Activated CD4-positive, alpha-beta memory T cell treated with anti-CD3 and anti-CD28 coated beads for 36 hours (primary cell): ENCODE data around the gene FAM24B. TPM values are rescaled to one million over a fixed set of nuclear protein-coding genes. Genes with fewer than 3 reads are reported as not detected.
"Not testable (repeated sequence)": the region's sequence is repeated elsewhere in the genome, so short reads cannot be mapped to it uniquely, and the experiment has no call there.

Experiments
- CTCF ChIA-PET: fragments of 350-600 bp; sonication (Branson Sonifier 250); formaldehyde crosslinking; loops from one replicate; lab custom pipeline; 2021; ENCODE audit warnings: antibody characterized with exemption, inconsistent platforms; lab: Charles Lee
- POLR2A ChIA-PET: fragments of 350-600 bp; sonication (Branson Sonifier 250); formaldehyde crosslinking; loops from one replicate; lab custom pipeline; 2021; ENCODE audit warnings: antibody characterized with exemption; lab: Charles Lee
- DNase-seq: peaks from one replicate; pipeline ENCODE4 v3.0.0-alpha.2; 2020
- H3K27ac Mint-ChIP-seq: one replicate; pipeline ENCODE4 v1.8.0; 2021; ENCODE audit warnings: mixed read lengths
- H3K27me3 Mint-ChIP-seq: one replicate; pipeline ENCODE4 v1.8.0; 2021; ENCODE audit warnings: mixed read lengths
- H3K36me3 Mint-ChIP-seq: one replicate; pipeline ENCODE4 v1.8.0; 2021; ENCODE audit warnings: mixed read lengths
- H3K4me1 Mint-ChIP-seq: one replicate; pipeline ENCODE4 v1.8.0; 2021; ENCODE audit warnings: low read depth, mixed read lengths
- H3K4me3 Mint-ChIP-seq: one replicate; pipeline ENCODE4 v1.8.0; 2021; ENCODE audit warnings: mild to moderate bottlenecking, mixed read lengths
- H3K9me3 Mint-ChIP-seq: one replicate; pipeline ENCODE4 v1.8.0; 2021; ENCODE audit warnings: mixed read lengths
- intact Hi-C: fragments of 100-400 bp; cut with micrococcal nuclease; formaldehyde crosslinking; loops from one replicate; pipeline ENCODE4 v1.15.1; 2023
- total RNA-seq, 2 experiments: library from RNA; stranded (reverse); gene quantifications; one replicate each; pipeline ENCODE4 v1.2.3, GENCODE V29; 2021

FAM24B gene
- total RNA-seq, 2 experiments from 2014 or later: 7.2 to 8.1 TPM

GRCh38 chr10:122875843-122876466 lies 3.4 kb downstream of the FAM24B start:
- ChIA-PET CTCF (no interaction called here), POLR2A (no interaction called here)
- Mint-ChIP-seq H3K4me3 (no peak overlapping the region), H3K4me1 (peaks cover 48% of the 10 kb centered on the region), H3K9me3 (peaks cover 4% of the 10 kb centered on the region), H3K36me3 (peaks cover 27% of the 10 kb centered on the region), H3K27me3 (no peaks in the 10 kb centered on the region), H3K27ac (no peak overlapping the region)
- intact Hi-C loops: no loop called here
- DNase-seq: no peak

- intact Hi-C loops: not testable (repeated sequence)
- H3K4me1 Mint-ChIP-seq: peaks cover 29% of the 10 kb centered on the region
These were observed 7.4 kb downstream of the FAM24B start for GRCh38 chr10:122871947-122872346.

GRCh38 chr10:122868768-122869167 lies 10.6 kb downstream of the FAM24B start:
- H3K27me3 Mint-ChIP-seq, CTCF ChIA-PET, H3K4me3 Mint-ChIP-seq, H3K27ac Mint-ChIP-seq, POLR2A ChIA-PET, intact Hi-C loops, DNase-seq: not testable (repeated sequence)
- peaks cover 21% of the 10 kb centered on the region for H3K36me3 Mint-ChIP-seq
- H3K9me3 Mint-ChIP-seq: peaks cover 11% of the 10 kb centered on the region
- peaks cover 23% of the 10 kb centered on the region for H3K4me1 Mint-ChIP-seq

More at GRCh38 chr10:122871947-122872346, 7.4 kb downstream of the FAM24B start:
- CTCF ChIA-PET, H3K4me3 Mint-ChIP-seq, DNase-seq, H3K27me3 Mint-ChIP-seq, H3K27ac Mint-ChIP-seq, POLR2A ChIA-PET: not testable (repeated sequence)
- Mint-ChIP-seq H3K36me3 (peaks cover 30% of the 10 kb centered on the region), H3K9me3 (peaks cover 11% of the 10 kb centered on the region)

GRCh38 chr10:122866757-122867482 lies 12.5 kb downstream of the FAM24B start:
- peaks cover 18% of the 10 kb centered on the region for H3K36me3 Mint-ChIP-seq
- POLR2A ChIA-PET, DNase-seq, H3K27me3 Mint-ChIP-seq, H3K4me3 Mint-ChIP-seq, H3K9me3 Mint-ChIP-seq, intact Hi-C loops: not testable (repeated sequence)
- peak overlapping the region; percentile 26 for H3K27ac Mint-ChIP-seq
- CTCF ChIA-PET: interaction anchor here (0.7 kb wide), 1 partner anchor 112 kb away, joined by 3 read pairs; no protein-coding TSS in a partner anchor
- H3K4me1 Mint-ChIP-seq: peaks cover 21% of the 10 kb centered on the region

GRCh38 chr10:122864901-122865300 lies 14.5 kb downstream of the FAM24B start:
- DNase-seq: no peak
- intact Hi-C loops: no loop called here
- ChIA-PET CTCF (no interaction called here), POLR2A (no interaction called here)
- H3K4me1 Mint-ChIP-seq: peaks cover 23% of the 10 kb centered on the region
- H3K27me3 Mint-ChIP-seq: no peaks in the 10 kb centered on the region
- H3K9me3 Mint-ChIP-seq: peaks cover 7% of the 10 kb centered on the region
- no peak overlapping the region for H3K27ac Mint-ChIP-seq
- no peak overlapping the region for H3K4me3 Mint-ChIP-seq
- H3K36me3 Mint-ChIP-seq: peaks cover 13% of the 10 kb centered on the region

GRCh38 chr10:122864194-122864592 lies 15.2 kb downstream of the FAM24B start:
- no peaks in the 10 kb centered on the region for H3K27me3 Mint-ChIP-seq
- H3K27ac Mint-ChIP-seq: no peak overlapping the region
- intact Hi-C loops: no loop called here
- POLR2A ChIA-PET: no interaction called here
- H3K36me3 Mint-ChIP-seq: peaks cover 11% of the 10 kb centered on the region
- CTCF ChIA-PET: no interaction called here
- H3K4me3 Mint-ChIP-seq: no peak overlapping the region
- peaks cover 23% of the 10 kb centered on the region for H3K4me1 Mint-ChIP-seq
- peaks cover 4% of the 10 kb centered on the region for H3K9me3 Mint-ChIP-seq
- no peak for DNase-seq

GRCh38 chr10:122863216-122864193 lies 15.9 kb downstream of the FAM24B start:
- intact Hi-C loops: no loop called here
- no peak for DNase-seq
- no peaks in the 10 kb centered on the region for H3K27me3 Mint-ChIP-seq
- peaks cover 23% of the 10 kb centered on the region for H3K4me1 Mint-ChIP-seq
- CTCF ChIA-PET: interaction anchor here (0.6 kb wide), 1 partner anchor 49 kb away, joined by 3 read pairs; no protein-coding TSS in a partner anchor
- no peak overlapping the region for H3K4me3 Mint-ChIP-seq
- POLR2A ChIA-PET: no interaction called here
- no peak overlapping the region for H3K27ac Mint-ChIP-seq
- H3K9me3 Mint-ChIP-seq: peaks cover 3% of the 10 kb centered on the region
- H3K36me3 Mint-ChIP-seq: peaks cover 16% of the 10 kb centered on the region

- intact Hi-C loops: no loop called here
- DNase-seq: no peak
- H3K4me3 Mint-ChIP-seq: no peak overlapping the region
- H3K27ac Mint-ChIP-seq: no peak overlapping the region
- CTCF ChIA-PET: no interaction called here
- H3K4me1 Mint-ChIP-seq: peaks cover 10% of the 10 kb centered on the region
- POLR2A ChIA-PET: no interaction called here
- no peaks in the 10 kb centered on the region for H3K27me3 Mint-ChIP-seq
- H3K36me3 Mint-ChIP-seq: peaks cover 12% of the 10 kb centered on the region
- H3K9me3 Mint-ChIP-seq: no peaks in the 10 kb centered on the region
These were observed 17.6 kb downstream of the FAM24B start for GRCh38 chr10:122861711-122862161.

- no peak overlapping the region for H3K4me3 Mint-ChIP-seq
- intact Hi-C loops: no loop called here
- H3K9me3 Mint-ChIP-seq: no peaks in the 10 kb centered on the region
- H3K36me3 Mint-ChIP-seq: peaks cover 23% of the 10 kb centered on the region
- H3K27ac Mint-ChIP-seq: no peak overlapping the region
- ChIA-PET POLR2A (no interaction called here), CTCF (no interaction called here)
- peaks cover 13% of the 10 kb centered on the region for H3K4me1 Mint-ChIP-seq
- no peaks in the 10 kb centered on the region for H3K27me3 Mint-ChIP-seq
- DNase-seq: no peak
These were observed 19.9 kb downstream of the FAM24B start for GRCh38 chr10:122859527-122859926.

- H3K9me3 Mint-ChIP-seq, POLR2A ChIA-PET: not testable (repeated sequence)
- peaks cover 34% of the 10 kb centered on the region for H3K36me3 Mint-ChIP-seq
These were observed 21.3 kb downstream of the FAM24B start for GRCh38 chr10:122858042-122858441.

GRCh38 chr10:122856902-122857301 lies 22.5 kb downstream of the FAM24B start:
- H3K9me3 Mint-ChIP-seq: no peaks in the 10 kb centered on the region
- DNase-seq: no peak
- CTCF ChIA-PET: no interaction called here
- POLR2A ChIA-PET: no interaction called here
- no peak overlapping the region for H3K27ac Mint-ChIP-seq
- no peaks in the 10 kb centered on the region for H3K27me3 Mint-ChIP-seq
- no peak overlapping the region for H3K4me3 Mint-ChIP-seq
- peaks cover 24% of the 10 kb centered on the region for H3K4me1 Mint-ChIP-seq
- H3K36me3 Mint-ChIP-seq: peaks cover 41% of the 10 kb centered on the region
- intact Hi-C loops: no loop called here

More at GRCh38 chr10:122858042-122858441, 21.3 kb downstream of the FAM24B start:
- H3K4me1 Mint-ChIP-seq: peaks cover 20% of the 10 kb centered on the region
- H3K4me3 Mint-ChIP-seq, H3K27me3 Mint-ChIP-seq, intact Hi-C loops, DNase-seq, CTCF ChIA-PET, H3K27ac Mint-ChIP-seq: not testable (repeated sequence)

GRCh38 chr10:122855745-122856144 lies 23.6 kb downstream of the FAM24B start:
- intact Hi-C loops: no loop called here
- Mint-ChIP-seq H3K36me3 (peaks cover 45% of the 10 kb centered on the region), H3K27me3 (no peaks in the 10 kb centered on the region), H3K27ac (no peak overlapping the region), H3K9me3 (no peaks in the 10 kb centered on the region), H3K4me3 (no peak overlapping the region), H3K4me1 (peaks cover 25% of the 10 kb centered on the region)
- DNase-seq: no peak
- ChIA-PET POLR2A (no interaction called here), CTCF (no interaction called here)
